Right lobe of liver (tissue), 6 donors: ENCODE data around the gene LIPG. TPM values are rescaled to one million over a fixed set of nuclear protein-coding genes. Genes with fewer than 3 reads are reported as not detected.

Experiments
- ATAC-seq, 4 donors: fragments of 200-7000 bp; cut with Tn5 transposase; one replicate each; pipeline ENCODE4 v1.9.1; 2020; ENCODE audit warnings: mild to moderate bottlenecking in 4 of 4, moderate library complexity in 4 of 4
- DNase-seq, 3 donors: peaks; one replicate each; pipeline ENCODE4 v3.0.0-alpha.2; 2020
- H3K27ac ChIP-seq, 3 donors: fragments of 200-600 bp; one replicate each; pipeline ENCODE4 v1.8.0; 2022
- H3K27me3 ChIP-seq, 2 donors: fragments of 200-600 bp; one replicate each; pipeline ENCODE4 v1.8.0; 2022
- H3K36me3 ChIP-seq, 4 donors: fragments of 200-600 bp; sonication (generic) in 1 of 4; one replicate each; pipeline versions ENCODE4 v1.5.1 to v1.8.0; 2017 to 2022; ENCODE audit warnings: control low read depth in 1 of 4
- H3K4me1 ChIP-seq, 4 donors: fragments of 200-600 bp; sonication (generic) in 1 of 4; one replicate each; pipeline versions ENCODE4 v1.5.1 to v1.8.0; 2017 to 2022; ENCODE audit warnings: control low read depth in 1 of 4
- H3K4me3 ChIP-seq, 3 donors: fragments of 200-600 bp; one replicate each; pipeline ENCODE4 v1.8.0; 2022
- H3K9me3 ChIP-seq, 4 donors: fragments of 200-600 bp; sonication (generic) in 1 of 4; one replicate each; pipeline versions ENCODE4 v1.5.1 to v1.8.0; 2017 to 2022; ENCODE audit warnings: control low read depth in 1 of 4
- POLR2A ChIP-seq: fragments of 450-650 bp; IDR thresholded peaks from one replicate; pipeline ENCODE4 v1.6.1; 2017; ENCODE audit warnings: antibody characterized with exemption, mild to moderate bottlenecking
- WGBS: methylation state at CpG from one replicate; pipeline ENCODE4 v1.1.6; 2018; ENCODE audit warnings: low coverage, low lambda C conversion rate; ENCODE audit not compliant: insufficient coverage; ENCODE audit errors: missing lambda C conversion rate; 5-methylcytosine and 5-hydroxymethylcytosine counted together
- intact Hi-C, 2 donors: fragments of 100-400 bp; cut with DNase I; formaldehyde crosslinking; loops; one replicate each; pipeline versions ENCODE4 v1.11.2 to v1.14.1; 2022
- total RNA-seq, 6 experiments: library from RNA; depleted of rRNA in 2 of 6; stranded (reverse); fragments of >200 nt in 2 of 6; fragmentation: NEBNext Ultra II Directional in 3 of 6; extraction: Animal tissue kit (Norgen Biotek cat#: 25700) in 3 of 6; gene quantifications; one replicate each; pipeline versions ENCODE4 v1.1.0 to v1.2.4, GENCODE V29; 2016 to 2023
- TF ChIP-seq, protein P1 (sequence below), 4 donors: fragments of 200-600 bp in 3 of 4; fragments of 450-650 bp in 1 of 4; IDR thresholded peaks; one replicate each; pipeline versions ENCODE4 v1.5.1 to v1.8.0; 2016 to 2022; ENCODE audit warnings: antibody characterized with exemption in 4 of 4, mild to moderate bottlenecking in 2 of 4
- donor health status: DM: no; HTN: yes; CAD: no.
- donor health status: DM: no; HTN: no; CAD: no.
- donor health status: DM: no; HTN: no; CAD: no.
- donor health status: DM: no; HTN: yes; CAD: no.
- donor health status: DM: no; HTN: yes; CAD: no.

LIPG gene
- total RNA-seq, 6 experiments from 2014 or later: 35.0 to 120 (median 59.1) TPM

DNA sequence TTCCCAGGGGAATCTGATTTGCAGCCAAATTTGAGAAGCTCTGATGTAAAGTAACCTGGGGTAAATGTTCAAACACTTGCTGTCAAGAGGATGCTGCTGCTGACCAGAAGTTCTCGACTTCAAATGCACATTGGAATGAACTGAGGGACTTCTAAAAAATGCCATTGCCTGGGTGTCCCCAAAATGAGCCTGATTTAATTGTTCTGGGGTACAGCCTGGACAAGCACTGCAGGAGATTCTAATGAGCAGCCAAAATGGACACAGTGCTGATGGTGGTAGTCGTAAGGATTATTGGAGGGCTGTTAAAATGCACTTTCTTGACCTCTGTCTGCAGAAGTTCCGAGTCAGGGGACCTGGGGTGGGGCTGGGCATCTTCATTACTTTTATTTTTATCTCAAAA, 49.5 kb downstream of the LIPG start:
- H3K9me3 ChIP-seq: no peaks in the 10 kb centered on the region
- no peak overlapping the region for H3K4me3 ChIP-seq
- no peak for TF ChIP-seq POLR2A
- TF ChIP-seq, protein P1, sequence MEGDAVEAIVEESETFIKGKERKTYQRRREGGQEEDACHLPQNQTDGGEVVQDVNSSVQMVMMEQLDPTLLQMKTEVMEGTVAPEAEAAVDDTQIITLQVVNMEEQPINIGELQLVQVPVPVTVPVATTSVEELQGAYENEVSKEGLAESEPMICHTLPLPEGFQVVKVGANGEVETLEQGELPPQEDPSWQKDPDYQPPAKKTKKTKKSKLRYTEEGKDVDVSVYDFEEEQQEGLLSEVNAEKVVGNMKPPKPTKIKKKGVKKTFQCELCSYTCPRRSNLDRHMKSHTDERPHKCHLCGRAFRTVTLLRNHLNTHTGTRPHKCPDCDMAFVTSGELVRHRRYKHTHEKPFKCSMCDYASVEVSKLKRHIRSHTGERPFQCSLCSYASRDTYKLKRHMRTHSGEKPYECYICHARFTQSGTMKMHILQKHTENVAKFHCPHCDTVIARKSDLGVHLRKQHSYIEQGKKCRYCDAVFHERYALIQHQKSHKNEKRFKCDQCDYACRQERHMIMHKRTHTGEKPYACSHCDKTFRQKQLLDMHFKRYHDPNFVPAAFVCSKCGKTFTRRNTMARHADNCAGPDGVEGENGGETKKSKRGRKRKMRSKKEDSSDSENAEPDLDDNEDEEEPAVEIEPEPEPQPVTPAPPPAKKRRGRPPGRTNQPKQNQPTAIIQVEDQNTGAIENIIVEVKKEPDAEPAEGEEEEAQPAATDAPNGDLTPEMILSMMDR (IDR thresholded peaks at IDR 0.05): no peak
- ATAC-seq: no peak
- intact Hi-C loops: no loop called here
- H3K27me3 ChIP-seq: no peaks in the 10 kb centered on the region
- no peaks in the 10 kb centered on the region for H3K36me3 ChIP-seq
- H3K27ac ChIP-seq: no peak overlapping the region
- WGBS: 93% methylated on average over 3 of the region's 3 CpGs
- no peaks in the 10 kb centered on the region for H3K4me1 ChIP-seq
- DNase-seq: no peak

DNA sequence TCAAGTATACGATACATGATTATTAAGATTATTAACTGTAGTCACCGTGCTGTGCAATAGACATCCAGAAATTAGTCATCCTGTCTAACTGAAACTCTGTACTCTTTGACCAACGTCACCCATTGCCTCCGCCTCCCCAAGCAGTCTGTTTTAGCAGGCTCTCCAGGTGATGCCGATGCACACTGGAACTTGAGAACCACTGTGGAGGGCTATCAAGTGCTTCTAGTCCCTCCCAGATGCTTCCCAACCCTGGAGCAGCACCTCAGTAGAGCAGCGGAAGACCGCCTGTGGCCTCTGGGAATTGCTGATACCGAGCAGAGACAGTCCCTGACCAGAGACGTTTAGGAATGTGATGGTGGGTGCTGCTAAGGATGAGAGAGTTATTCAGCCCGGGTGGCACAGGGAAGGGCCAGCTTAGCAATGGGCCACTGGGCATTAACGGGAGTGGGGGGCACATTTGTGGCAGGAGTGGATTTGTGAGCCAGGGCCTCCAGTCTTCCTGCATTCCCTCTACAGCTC, 50.7 kb downstream of the LIPG start:
- intact Hi-C loops: no loop called here
- Histone ChIP-seq H3K27me3 (no peaks in the 10 kb centered on the region), H3K36me3 (no peaks in the 10 kb centered on the region), H3K27ac (no peak overlapping the region), H3K4me3 (no peak overlapping the region), H3K4me1 (no peaks in the 10 kb centered on the region), H3K9me3 (no peaks in the 10 kb centered on the region)
- ATAC-seq (no peak), DNase-seq (no peak)
- TF ChIP-seq POLR2A: no peak
- TF ChIP-seq, protein P1 (IDR thresholded peaks at IDR 0.05): no peak
- 68% methylated on average over 8 of the region's 11 CpGs for WGBS

DNA sequence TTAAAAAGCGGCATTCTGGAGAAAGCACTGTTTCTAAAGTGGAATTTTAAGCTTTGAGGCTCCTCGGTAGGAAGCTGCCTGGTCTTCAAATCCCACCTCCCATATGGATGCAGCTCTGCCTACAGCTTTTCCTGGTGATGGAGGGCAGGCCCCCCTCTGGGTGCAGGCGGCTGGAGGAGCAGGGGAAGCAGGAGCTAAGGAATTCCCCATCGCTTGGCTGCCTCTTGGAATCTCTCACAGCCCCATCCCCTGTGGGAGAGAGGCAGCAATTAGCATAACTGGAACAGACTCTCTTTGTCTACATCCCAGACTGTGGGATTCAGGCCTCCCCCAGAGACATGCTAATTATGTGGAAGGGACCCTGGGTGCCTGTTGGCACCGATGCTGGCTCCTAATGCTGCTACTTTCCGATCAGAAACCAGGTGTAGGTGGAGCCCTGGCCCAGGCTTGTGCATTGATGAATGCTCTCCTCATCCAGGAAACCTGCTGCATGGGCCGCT, 51.3 kb downstream of the LIPG start:
- no peaks in the 10 kb centered on the region for H3K4me1 ChIP-seq
- no peaks in the 10 kb centered on the region for H3K27me3 ChIP-seq
- TF ChIP-seq, protein P1 (IDR thresholded peaks at IDR 0.05): no peak
- no peak for TF ChIP-seq POLR2A
- intact Hi-C loops: no loop called here
- ATAC-seq: peak in 1 of 4 donors; percentile 24
- H3K27ac ChIP-seq: no peak overlapping the region
- no peak overlapping the region for H3K4me3 ChIP-seq
- WGBS: 75% methylated on average over 2 of the region's 7 CpGs
- no peaks in the 10 kb centered on the region for H3K36me3 ChIP-seq
- DNase-seq: no peak
- H3K9me3 ChIP-seq: no peaks in the 10 kb centered on the region

DNA sequence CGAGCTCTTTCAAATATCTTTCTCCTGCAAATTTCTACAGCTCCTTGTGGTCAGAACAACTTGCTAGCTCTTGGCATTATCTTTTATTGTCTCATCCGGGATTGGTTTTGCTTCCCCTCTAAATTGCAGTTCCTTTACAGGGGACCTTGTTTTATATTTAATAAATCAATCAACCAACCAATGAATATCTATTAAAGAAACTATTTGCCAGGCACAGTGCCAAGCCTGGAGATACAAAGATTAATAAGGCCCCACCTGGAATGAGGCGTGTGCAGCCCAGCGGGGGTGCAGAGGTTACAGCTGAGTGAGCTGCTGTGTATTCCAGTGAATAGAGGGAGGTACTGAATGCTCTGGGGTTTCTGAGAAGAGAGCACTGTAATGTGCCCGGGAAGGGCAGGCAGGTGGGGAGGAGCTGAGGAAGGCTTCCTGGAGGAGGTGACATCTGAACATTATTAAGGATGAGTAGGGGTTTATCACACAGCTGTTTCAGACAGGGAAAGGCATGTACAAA, 51.8 kb downstream of the LIPG start:
- TF ChIP-seq, protein P1 (IDR thresholded peaks at IDR 0.05): no peak
- no peak for TF ChIP-seq POLR2A
- Histone ChIP-seq H3K4me1 (peaks cover 0 to 4% (median under 1%) of the 10 kb centered on the region in 4 donors), H3K27me3 (no peaks in the 10 kb centered on the region), H3K9me3 (no peaks in the 10 kb centered on the region), H3K27ac (no peak overlapping the region), H3K36me3 (no peaks in the 10 kb centered on the region), H3K4me3 (no peak overlapping the region)
- ATAC-seq (no peak), DNase-seq (no peak)
- WGBS: 72% methylated on average over 5 of the region's 5 CpGs
- intact Hi-C loops: no loop called here
